H1 (cell line): ENCODE results near the gene KCTD15. TPM values are rescaled to one million over a fixed set of nuclear protein-coding genes. Genes with fewer than 3 reads are reported as not detected.

Experiments
- CHD7 ChIP-seq: fragments of 300-600 bp; sonication (generic); IDR thresholded peaks from 2 replicates; pipeline ENCODE4 v1.7.1; 2012; ENCODE audit warnings: low read length, moderate library complexity, mild to moderate bottlenecking, inconsistent platforms; ENCODE audit not compliant: insufficient replicate concordance
- polyA plus RNA-seq, 7 experiments: library from polyadenylated mRNA; depleted of rRNA in 3 of 7; stranded (reverse) in 5 of 7; unstranded in 2 of 7; fragments of >200 nt in 5 of 7; fragments of 200-250 nt in 2 of 7; gene quantifications; 1 replicate in 5 of 7; 2 replicates in 1 of 7; 4 replicates in 1 of 7; pipeline versions ENCODE4 v1.2.1 to v1.2.3, GENCODE V29; 2011 to 2013; ENCODE audit warnings: missing spikeins in 2 of 7, mixed read lengths in 2 of 7
- total RNA-seq: library from RNA; stranded (reverse); fragmentation: NEBNext Ultra II Directional; extraction: Animal tissue kit (Norgen Biotek cat#: 25700); gene quantifications from 2 replicates; pipeline ENCODE4 v1.2.1, GENCODE V29; 2021

Gene KCTD15
- total and polyA plus RNA-seq, 2 of the 8 experiments (the other 6 are each of a cell fraction or from before 2014, with no cell fraction given), result 25.1 to 27.0 TPM

DNA sequence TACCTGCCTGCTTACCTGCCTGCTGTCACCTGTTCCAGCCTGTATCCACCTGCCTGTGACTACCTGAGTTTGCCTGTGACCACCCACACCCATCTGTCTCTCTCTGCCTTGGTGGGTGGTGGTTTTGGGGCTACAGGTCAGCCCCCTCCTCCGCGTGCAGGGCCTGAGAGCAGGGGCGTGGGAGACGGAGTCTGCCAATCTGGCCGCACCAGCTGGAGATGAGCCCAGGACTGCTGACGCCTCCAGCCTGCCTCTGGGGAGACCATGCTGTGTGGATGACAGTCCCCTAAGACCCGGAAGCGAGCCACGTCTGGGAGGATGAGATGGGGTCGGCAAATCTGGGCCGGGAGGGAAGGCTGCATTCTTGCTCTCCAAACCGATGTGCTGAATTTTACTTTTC is 15.9 kb upstream of the KCTD15 start (continued):
- no peak for TF ChIP-seq CHD7
